ENCODE data around the gene APMAP.

The APMAP gene, protein sequence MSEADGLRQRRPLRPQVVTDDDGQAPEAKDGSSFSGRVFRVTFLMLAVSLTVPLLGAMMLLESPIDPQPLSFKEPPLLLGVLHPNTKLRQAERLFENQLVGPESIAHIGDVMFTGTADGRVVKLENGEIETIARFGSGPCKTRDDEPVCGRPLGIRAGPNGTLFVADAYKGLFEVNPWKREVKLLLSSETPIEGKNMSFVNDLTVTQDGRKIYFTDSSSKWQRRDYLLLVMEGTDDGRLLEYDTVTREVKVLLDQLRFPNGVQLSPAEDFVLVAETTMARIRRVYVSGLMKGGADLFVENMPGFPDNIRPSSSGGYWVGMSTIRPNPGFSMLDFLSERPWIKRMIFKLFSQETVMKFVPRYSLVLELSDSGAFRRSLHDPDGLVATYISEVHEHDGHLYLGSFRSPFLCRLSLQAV

DNA sequence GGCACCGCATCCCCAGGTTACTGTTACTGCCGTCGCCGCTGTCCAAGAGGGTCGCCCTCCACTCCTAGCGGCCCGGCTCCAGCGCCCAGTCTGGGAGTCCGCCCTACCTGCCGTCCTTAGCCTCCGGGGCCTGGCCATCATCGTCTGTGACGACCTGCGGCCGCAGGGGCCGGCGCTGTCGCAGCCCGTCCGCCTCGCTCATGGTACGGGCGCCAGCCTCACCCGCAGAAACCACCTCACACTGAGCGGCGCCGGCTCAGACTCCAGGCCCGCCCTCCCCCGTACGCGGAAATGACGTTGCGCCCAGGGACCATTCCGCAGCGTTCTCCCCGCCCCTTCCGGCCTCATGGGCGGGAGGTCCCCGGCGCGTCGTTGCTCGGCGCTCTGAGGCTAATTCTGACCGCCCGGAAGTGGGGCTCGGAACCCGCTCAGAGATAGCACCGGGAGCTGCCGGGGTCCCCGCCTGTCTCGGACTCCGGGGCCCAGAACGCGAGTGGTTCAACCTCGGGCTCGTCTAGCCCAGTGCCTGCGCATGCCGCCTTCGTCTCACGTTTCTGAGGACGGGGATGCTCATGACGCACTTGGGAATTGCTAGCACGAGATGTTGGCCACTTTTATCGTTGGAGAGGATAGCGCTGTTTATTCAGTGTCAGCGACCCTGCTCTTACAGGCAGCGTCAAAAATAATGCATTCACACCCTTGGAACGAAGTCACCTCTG is at the start of gene APMAP:
Gene APMAP, minus strand, starts transcription at position 265 of the 719 bp plus-strand sequence. Its CDS starts 63 bp downstream, at position 202.
- peak; percentile 95 for DNase-seq

- no peak for DNase-seq
These were observed 49.4 kb upstream of the APMAP start for GRCh38 chr20:25041813-25042530.

- DNase-seq: no peak
These were observed 47.9 kb upstream of the APMAP start for GRCh38 chr20:25040438-25040831.

GRCh38 chr20:25039697-25040437 is 47.3 kb upstream of the APMAP start:
- no peak for DNase-seq

DNA sequence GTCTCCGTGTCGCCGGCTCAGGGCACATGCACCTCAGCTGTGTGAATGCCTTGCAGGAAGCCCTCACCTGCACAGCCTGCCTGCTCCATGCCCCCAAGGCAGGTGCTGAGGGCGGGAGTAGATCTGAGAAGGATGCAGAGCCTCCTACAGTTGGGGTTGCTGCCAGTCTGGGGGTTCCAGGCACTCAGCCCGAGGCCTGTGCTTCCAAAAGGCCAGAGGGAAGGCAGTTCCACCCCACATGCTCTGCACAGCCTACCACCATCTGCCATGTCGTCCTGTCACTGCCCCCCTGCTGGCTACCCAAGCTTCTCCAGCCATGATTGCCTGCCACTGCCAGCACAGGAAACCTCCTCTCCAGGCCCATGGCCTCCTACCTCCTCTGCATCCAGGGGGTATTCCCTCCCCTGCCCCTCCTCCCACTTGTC is 46.1 kb upstream of the APMAP start:
- DNase-seq: peak; percentile 15

GRCh38 chr20:25038103-25038410 is 45.5 kb upstream of the APMAP start:
- DNase-seq: no peak

DNA sequence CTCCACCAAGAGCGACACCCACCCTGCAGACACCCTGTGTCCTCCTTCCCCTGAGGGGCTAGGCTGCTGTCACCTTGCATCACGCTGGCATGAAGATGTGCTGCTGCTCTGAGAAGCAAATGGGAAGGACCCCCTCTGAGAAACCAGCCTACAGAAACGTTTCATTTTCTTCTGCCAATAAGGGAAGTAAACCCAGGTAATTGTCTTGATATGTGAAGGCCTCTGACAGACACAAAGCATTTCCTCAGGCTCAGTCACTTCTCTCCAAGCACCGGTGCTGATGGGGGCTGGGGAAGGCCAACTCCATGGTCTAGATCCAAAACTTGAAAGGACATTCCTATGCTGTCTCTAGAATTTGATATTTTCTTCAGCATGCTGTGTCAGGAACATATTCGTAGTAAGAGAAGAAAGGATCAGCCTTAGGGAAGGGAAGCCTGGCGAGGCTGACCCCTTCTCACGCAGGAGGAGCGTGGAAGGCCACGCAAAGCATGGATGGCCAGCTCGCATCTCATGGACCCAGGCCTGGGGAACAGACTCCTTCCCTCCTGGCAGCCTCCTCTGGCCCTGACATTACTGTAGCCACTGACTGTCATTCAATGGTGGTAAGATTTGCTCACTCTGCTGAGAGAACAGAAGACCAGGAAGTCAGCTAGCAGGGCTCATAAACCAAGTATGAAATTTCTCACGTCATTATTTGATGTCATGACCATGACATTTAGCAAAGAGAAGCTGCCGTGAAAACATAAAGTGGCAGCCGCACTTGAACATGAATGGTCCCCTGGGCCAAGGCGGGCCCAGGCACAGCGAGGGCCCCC is 44.9 kb upstream of the APMAP start:
- no peak for DNase-seq

- DNase-seq: no peak
These were observed 43.9 kb upstream of the APMAP start for GRCh38 chr20:25036331-25036936.

DNA sequence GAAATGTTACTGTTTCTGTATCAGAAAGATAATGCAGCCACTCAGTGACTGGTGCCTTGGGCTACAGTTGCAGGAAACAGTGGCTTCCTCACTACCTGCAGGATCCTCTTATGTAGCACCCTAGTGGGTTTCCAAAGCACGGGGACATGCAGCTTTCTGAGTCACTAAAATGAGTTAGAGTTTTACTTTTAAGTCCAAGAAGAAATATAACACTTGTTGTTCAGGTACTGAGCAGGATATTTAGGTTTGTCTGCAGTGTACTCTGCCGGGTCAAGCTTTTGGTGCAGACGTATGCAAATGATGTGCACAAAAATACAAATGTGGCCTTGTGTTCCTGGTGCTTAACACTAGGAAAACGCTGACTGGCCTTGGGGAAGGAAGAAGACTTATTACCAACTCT is 43.4 kb upstream of the APMAP start:
- no peak for DNase-seq

GRCh38 chr20:25033924-25034300 is 41.4 kb upstream of the APMAP start:
- DNase-seq: no peak

GRCh38 chr20:25033265-25033923 is 40.8 kb upstream of the APMAP start:
- DNase-seq: no peak

DNA sequence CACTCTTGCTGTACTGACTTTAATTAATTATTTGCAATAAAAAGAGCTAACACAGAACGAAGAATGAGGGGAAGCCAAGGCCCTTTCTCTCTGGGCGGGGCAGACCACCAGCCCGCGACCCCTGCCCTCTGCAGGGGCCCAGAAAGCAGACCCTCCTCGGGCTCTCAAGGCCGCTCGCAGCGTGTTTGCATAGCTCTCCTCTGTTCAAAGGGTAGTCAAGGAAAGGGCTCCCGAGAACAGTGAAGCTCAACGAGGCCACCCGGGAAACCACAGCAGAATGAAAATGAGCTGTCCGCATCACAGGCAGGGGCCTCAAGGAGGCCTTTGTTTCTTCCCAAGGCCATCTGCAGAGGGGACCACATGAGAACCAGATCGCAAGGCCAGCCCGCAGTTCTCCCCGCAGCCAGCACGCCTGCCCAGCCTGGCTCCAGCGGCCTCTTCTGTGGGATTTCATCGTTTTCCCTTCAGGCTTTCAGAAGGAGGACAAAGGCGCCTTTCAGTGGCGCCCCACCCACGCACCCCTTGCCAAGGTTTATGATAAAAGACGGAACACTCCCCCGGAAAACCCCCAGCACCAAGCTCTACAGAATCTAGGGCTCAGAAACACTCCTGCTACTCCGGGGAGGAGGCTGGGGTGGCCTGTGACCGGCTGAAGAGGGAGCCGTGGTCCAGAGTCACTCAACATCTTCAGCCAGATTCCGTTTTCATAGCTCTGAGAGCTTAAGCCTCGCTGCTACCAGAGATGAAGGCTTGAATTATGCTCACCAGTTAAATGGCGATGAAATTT is 40.1 kb upstream of the APMAP start:
- no peak for DNase-seq

- DNase-seq: no peak
These were observed 39.5 kb upstream of the APMAP start for GRCh38 chr20:25032065-25032477.

- no peak for DNase-seq
These were observed 38.7 kb upstream of the APMAP start for GRCh38 chr20:25031241-25031640.

DNA sequence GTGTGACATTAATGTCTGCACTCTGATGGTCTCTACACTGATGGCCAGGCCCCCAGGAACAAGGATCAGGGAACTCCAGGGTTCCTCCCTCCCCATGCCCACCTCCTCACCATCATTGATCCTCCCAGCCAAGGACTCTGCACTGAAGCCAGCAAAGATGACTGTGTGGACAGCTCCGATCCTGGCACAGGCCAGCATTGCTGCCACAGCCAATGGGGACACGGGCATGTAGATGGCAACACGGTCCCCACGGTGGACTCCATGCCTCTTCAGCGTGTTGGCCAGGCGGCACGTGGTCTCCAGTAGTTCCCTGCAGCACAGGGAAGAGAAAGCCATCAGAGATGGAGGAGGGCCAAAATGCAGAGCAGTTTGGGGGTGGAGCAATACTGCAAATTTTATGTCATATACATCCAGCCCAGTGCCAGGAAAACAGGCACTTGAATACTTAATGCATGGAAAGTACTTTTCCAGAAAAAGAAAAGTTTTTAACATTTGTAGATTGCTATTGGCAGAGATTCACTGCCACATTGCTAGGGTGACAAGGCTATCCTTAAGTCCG is 38.2 kb upstream of the APMAP start:
- DNase-seq: no peak

DNA sequence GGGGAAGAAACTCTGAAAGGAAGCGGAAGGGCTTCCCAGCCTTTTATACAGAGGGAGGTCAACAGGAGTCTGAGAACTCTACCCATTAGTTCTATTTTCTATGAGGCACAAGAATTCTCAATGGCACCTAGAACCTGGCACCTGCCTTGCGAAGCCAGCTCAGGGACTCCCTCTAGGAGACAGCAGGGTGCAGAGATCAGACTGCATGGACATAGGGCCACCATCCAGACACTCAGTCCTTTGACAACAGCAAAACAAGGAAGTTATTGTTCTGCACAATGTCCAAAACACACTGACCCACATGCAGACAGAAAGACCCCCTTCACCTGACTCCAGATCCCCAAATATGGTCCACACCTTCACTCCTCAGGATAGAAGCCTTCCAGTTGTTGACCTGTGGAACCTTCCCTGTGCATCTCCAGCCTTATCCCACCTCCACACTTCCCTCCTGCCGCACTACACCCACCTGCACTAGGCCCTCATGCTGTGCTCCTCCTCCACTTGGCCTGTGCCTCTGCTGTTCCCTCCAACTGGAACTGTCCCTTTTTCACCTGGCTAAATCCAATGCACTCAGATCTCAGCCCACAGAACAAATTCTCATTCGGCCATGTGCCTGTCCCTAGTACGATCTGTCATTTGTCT is 37.6 kb upstream of the APMAP start:
- DNase-seq: no peak

GRCh38 chr20:25025986-25026605 is 33.5 kb upstream of the APMAP start:
- DNase-seq: no peak

- peak; percentile 12 for DNase-seq
These were observed 32.7 kb upstream of the APMAP start for GRCh38 chr20:25025091-25025861.
